ENCODE results near the gene TMEM51. TPM values are rescaled to one million over a fixed set of nuclear protein-coding genes. Genes with fewer than 3 reads are reported as not detected.

TMEM51 gene
- total and polyA plus RNA-seq, 2 of the 13 experiments (the other 11 are each of a cell fraction or from before 2014, with no cell fraction given), result 12.2 to 22.3 TPM

GRCh38 chr1:15110128-15110866, 43.2 kb upstream of the TMEM51 start (continued):
- no peak for TF ChIP-seq FOXP1 (IDR thresholded peaks at IDR 0.05)
- no peak for TF ChIP-seq FOXP1 (CRISPR knock-in tag; IDR thresholded peaks at IDR 0.05)
- TF ChIP-seq PPARG (CRISPR knock-in tag; conservative IDR thresholded peaks at IDR 0.05), result no peak
- TF ChIP-seq ZNF17 (CRISPR knock-in tag; IDR thresholded peaks at IDR 0.05), result no peak
- 0 out of 2 replicates have a peak, but pooled peaks have one; percentile 35 for TF ChIP-seq ZNF687 (CRISPR knock-in tag; IDR thresholded peaks at IDR 0.05)
- peak; percentile 19 for TF ChIP-seq XRCC5 (optimal IDR thresholded peaks at IDR 0.05; ENCODE audit: low read length)
- no peak for TF ChIP-seq CENPT (CRISPR knock-in tag; IDR thresholded peaks at IDR 0.05; ENCODE audit: low read depth)
- TF ChIP-seq POLR2G (IDR thresholded peaks at IDR 0.05; ENCODE audit: low read depth, low read length), result peak; percentile 27; the same call in 1 of the 2 replicates
- no peak for TF ChIP-seq SMARCC2 (IDR thresholded peaks at IDR 0.05)
- no peak for TF ChIP-seq ZNF788 (CRISPR knock-in tag; IDR thresholded peaks at IDR 0.05; ENCODE audit: borderline replicate concordance)
- no peak for TF ChIP-seq MYNN (CRISPR knock-in tag; IDR thresholded peaks at IDR 0.05; ENCODE audit: low read depth)
- no peak for TF ChIP-seq FOXJ3 (CRISPR knock-in tag; IDR thresholded peaks at IDR 0.05; ENCODE audit: borderline replicate concordance)
- no peak for TF ChIP-seq ZBTB3 (CRISPR knock-in tag; IDR thresholded peaks at IDR 0.05; ENCODE audit: borderline replicate concordance, low read depth)
- TF ChIP-seq HDAC1 (CRISPR knock-in tag; IDR thresholded peaks at IDR 0.05), result no peak
- TF ChIP-seq ZNF724P (CRISPR knock-in tag; IDR thresholded peaks at IDR 0.05; ENCODE audit: borderline replicate concordance), result no peak
- no peak for TF ChIP-seq JUND (CRISPR knock-in tag; IDR thresholded peaks at IDR 0.05)
- TF ChIP-seq BCL6 (CRISPR knock-in tag; IDR thresholded peaks at IDR 0.05), result 0 out of 2 replicates have a peak, but pooled peaks have one; percentile 30
- no peak for TF ChIP-seq ZNF383 (CRISPR knock-in tag; IDR thresholded peaks at IDR 0.05; ENCODE audit: borderline replicate concordance)
- no peak for TF ChIP-seq EEA1 (CRISPR knock-in tag; IDR thresholded peaks at IDR 0.05; ENCODE audit: borderline replicate concordance)
- TF ChIP-seq ZNF558 (CRISPR knock-in tag; IDR thresholded peaks at IDR 0.05; ENCODE audit: borderline replicate concordance), result no peak
- TF ChIP-seq ZNF770 (CRISPR knock-in tag; IDR thresholded peaks at IDR 0.05), result no peak
- no peak for TF ChIP-seq ZNF138 (CRISPR knock-in tag; IDR thresholded peaks at IDR 0.05; ENCODE audit: low read depth)
- TF ChIP-seq ZNF710 (CRISPR knock-in tag; IDR thresholded peaks at IDR 0.05; ENCODE audit: borderline replicate concordance), result no peak
